GM21737 (cell line): ENCODE results near the gene CCNA2.

Experiments used
- ATAC-seq: cut with Tn5 transposase; IDR thresholded peaks from one replicate; pipeline ENCODE4 v1.9.1; 2021; ENCODE audit warnings: mild to moderate bottlenecking, moderate library complexity; ENCODE audit not compliant: unreplicated experiment

The CCNA2 gene

GRCh38 chr4:121823505-121824170 is at the start of gene CCNA2:
CCNA2 (minus strand) TSS chr4:121823883; CDS start chr4:121823628, 255 bp downstream.
- ATAC-seq = peak; percentile 95

GRCh38 chr4:121869841-121870822 is 46.4 kb upstream of the CCNA2 start, which contains the start of gene BBS7:
BBS7 (minus strand) TSS chr4:121870474; CDS start chr4:121870313, 161 bp downstream.
- peak; percentile 100 for ATAC-seq

DNA sequence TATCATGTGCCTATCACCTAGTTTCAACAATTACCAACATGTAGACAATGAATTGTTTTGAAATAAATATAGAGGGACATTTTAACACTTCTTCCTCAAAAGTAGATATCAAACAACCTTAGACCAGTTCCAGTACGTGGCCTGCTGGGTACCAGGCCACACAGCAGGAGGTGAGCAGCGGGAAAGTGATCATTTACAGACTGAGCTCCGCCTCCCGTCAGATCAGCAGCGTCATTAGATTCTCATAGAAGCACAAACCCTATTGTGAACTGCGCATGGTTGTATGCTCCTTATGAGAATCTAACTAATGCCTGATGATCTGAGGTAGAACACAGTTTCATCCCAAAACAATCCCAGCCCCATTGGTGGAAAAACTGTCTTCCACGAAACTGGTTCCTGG is 40.1 kb upstream of the CCNA2 start:
- ATAC-seq = no peak

GRCh38 chr4:121861426-121861825 is 37.7 kb upstream of the CCNA2 start:
- ATAC-seq = no peak

GRCh38 chr4:121860121-121860520 is 36.4 kb upstream of the CCNA2 start:
- ATAC-seq = no peak

- no peak for ATAC-seq
These were observed 27.7 kb upstream of the CCNA2 start for GRCh38 chr4:121851354-121851753.

- ATAC-seq = no peak
These were observed 23.0 kb upstream of the CCNA2 start for GRCh38 chr4:121846662-121847061.

DNA sequence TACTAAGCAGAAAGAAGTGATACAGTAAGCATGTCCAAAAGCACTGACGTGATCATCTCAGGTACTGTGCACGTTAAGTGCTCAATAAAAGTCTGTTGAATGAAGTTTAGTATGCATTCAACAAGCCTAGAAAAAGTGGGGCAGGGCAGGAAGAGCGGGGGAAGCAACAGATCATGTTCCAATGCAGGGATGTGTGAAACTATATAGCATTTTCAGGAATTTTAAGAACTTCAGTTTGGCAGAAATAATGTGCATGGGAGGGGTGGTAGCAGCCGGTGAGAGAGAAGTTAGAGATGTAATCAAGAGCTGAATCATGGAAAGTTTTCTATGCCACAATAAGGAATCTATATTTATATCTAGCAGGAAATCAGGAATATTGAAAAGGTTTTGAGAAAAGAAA is 19.2 kb upstream of the CCNA2 start:
- ATAC-seq = no peak

GRCh38 chr4:121838136-121838535 is 14.5 kb upstream of the CCNA2 start:
- ATAC-seq = no peak

GRCh38 chr4:121829511-121829910 is 5.8 kb upstream of the CCNA2 start:
- no peak for ATAC-seq

DNA sequence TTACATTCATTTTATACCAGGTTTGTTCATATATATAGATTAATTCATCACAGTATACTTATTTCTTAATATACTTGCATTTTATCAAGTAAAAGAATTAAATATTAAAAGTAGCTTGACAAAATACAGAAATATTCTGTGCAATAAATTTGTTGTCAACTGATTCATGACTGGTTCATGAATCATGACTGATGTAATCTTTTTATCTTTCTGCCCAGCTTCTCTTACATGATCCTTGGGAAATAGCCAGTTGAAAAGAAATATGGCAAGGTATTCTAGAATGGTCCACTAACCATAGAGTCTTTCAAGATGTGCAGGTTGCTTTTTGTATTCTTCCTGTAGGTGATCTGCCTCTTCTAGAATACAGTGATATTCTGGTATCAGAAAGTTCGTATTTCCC is 4.2 kb upstream of the CCNA2 start:
- no peak for ATAC-seq

DNA sequence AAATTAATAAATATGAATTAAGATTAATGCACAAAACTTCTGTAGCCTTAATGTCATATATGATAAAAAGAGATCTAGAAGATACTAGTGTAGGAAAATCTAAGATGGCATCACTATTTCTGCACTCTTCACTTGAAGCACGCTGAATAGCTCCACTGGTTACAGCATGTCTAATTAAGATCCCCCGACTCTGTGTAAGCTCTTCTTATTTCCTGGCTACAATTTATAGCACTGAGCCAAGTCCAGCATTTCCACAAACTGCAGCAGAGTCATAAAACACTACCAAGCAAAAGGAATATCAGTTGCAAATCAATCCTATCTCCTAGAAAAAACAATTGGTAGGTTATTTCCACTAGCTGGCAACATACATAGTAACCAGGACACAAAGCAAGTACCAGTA is 1.3 kb upstream of the CCNA2 start:
- no peak for ATAC-seq

DNA sequence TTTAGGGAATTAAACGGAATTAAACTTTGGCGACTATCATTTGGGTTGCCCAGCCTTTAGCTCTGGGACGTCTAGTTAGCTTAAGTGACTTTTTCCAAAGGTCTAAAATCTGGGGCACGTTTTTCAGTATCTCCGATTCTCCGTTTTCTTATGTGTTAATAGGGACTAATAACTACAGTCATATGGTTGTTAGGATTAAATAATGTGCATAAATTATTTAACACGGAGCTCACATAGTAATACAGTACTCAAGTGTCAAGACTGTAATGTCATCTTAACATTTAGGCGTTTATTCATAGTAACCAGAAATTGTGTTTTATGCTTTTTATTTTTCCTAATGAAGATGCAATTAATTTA is 466 bp upstream of the CCNA2 start:
- no peak for ATAC-seq

DNA sequence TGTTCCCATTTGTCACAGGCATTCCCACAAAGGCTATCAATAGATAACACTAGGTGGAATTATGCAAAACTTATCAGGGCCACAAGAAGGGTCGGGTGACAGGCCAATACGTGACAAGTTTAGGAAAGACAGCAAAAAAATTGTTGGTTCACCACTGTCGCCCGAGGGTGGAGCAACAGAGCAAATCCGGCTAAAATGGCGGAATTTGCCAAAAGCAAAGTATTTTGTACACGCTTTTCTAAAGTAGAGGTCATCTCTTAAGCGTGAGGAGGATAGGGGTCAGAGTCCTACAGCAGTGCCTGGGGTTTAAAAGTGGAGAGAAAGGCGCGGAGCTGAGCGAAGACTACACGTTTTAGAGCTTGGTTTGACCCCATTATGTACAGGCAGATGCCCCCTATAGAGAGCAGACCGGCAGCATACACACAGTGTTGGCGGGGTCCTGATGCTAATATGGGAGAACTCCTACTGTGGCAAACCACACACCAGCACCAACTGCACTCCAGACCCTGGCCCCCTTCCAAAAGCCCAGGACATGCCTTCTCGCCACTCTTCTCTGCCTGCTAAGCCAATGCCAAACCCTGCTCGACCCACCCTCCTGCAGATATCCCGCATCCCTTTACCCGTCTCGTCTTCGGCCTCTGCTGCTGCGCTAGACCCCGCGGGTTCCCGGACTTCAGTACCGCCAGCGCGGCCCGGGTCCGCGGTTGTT is 733 bp downstream of the CCNA2 start:
- ATAC-seq = peak; percentile 35

DNA sequence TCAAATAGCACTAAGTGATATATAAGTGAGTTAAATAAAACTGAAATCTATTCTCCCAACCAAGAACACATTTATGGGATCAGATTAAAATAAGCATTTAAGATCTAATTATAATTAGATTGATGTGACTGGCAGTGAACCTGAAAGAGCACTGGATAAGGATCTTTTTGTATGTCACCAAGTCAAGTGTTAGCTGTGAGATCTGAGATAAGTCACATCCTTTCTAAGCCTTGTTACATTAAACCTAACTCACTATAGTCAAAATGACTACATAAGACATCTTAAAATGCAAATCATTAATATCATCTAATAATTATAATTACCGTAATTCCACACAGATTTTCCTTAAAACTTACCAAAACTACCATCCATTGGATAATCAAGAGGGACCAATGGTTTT is 1.6 kb downstream of the CCNA2 start:
- ATAC-seq = no peak

- no peak for ATAC-seq
These were observed 4.3 kb downstream of the CCNA2 start for GRCh38 chr4:121819216-121819965.

- no peak for ATAC-seq
These were observed 5.5 kb downstream of the CCNA2 start for GRCh38 chr4:121818215-121818614.

- ATAC-seq = no peak
These were observed 6.0 kb downstream of the CCNA2 start for GRCh38 chr4:121817701-121818100.

GRCh38 chr4:121817006-121817405 is 6.7 kb downstream of the CCNA2 start:
- no peak for ATAC-seq

DNA sequence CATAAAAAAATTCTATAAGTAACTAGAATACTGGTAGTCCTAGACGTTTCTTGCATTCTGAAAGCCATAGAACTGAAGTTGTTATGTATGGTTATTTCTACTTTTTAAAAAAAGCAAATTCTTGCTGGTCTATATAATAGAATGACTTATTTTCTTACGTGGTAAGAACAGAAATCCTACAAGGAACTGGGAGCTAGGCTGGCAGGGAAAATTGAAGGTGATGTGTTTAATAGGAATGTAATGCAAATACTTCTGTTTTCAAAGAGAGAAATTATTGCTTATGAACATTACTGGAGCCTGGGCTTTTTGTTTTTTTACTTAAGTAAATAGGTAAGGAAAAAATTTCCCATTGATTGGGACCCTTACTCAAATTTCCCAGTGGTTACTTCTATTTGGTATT is 8.9 kb downstream of the CCNA2 start:
- no peak for ATAC-seq

- no peak for ATAC-seq
These were observed 12.6 kb downstream of the CCNA2 start for GRCh38 chr4:121811122-121811521.
